ENCODE data around the gene MAGI2. TPM values are rescaled to one million over a fixed set of nuclear protein-coding genes. Genes with fewer than 3 reads are reported as not detected.

The MAGI2 gene
- polyA plus RNA-seq, 3 donors = 0.03 to 0.11 TPM; not detected in 1

DNA sequence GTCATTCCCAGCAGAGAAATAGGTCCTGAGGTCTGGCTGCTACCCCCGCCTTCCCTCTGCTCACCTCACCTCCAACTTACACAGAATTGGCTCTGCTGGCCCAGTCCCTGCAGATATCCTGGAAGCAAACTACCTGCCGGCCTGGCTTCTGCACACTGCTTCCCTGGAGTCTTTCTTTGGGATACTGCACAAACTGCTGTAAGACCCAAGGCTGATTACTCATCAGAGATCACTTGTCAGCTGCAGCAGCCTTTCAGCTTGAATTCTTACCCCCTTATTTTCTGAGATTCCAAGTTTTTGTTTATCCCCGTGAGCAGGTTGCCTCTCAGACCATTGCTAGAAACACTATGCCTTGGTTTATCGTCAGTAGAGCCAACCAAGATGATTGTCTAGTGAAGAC is 1228.5 kb downstream of the MAGI2 start:
- H3K4me1 Mint-ChIP-seq = no peaks in the 10 kb centered on the region
- no peaks in the 10 kb centered on the region for H3K79me2 ChIP-seq (ENCODE audit: insufficient read depth, low read length)

DNA sequence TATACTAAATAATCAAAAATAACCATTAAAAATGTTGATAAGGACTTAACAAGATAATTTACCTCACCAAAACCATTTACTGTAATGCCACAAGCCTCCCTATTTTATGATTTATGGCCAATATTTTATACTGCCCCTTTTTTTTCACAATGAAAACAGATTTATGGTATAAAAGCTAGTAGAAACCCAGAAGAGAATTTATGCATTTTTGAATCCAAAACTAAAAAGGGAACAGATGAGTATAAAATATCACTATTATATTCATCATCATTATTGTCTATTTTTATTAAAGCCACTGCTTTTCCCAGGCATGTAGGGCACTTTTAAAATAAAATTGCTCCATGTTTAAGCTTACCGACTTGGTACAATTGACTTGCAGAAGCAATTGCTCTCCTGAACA is 1229.9 kb downstream of the MAGI2 start:
- H3K4me1 ChIP-seq (ENCODE audit: control insufficient read depth in 1 of 2, insufficient read depth in 2 of 2, low read length in 2 of 2) = no peaks in the 10 kb centered on the region
- no peak overlapping the region for H3K9ac ChIP-seq (ENCODE audit: insufficient read depth, low read length, poor library complexity, severe bottlenecking)
- no peaks in the 10 kb centered on the region for H4K20me1 ChIP-seq (ENCODE audit: insufficient read depth, low read length)
- no peaks in the 10 kb centered on the region for H3K36me3 ChIP-seq (replicated peaks in 1 of 2; ENCODE audit: control insufficient read depth in 1 of 2, insufficient read depth in 2 of 2, low read length in 2 of 2)
- Mint-ChIP-seq H3K36me3 (no peaks in the 10 kb centered on the region), H3K27me3 (ENCODE audit: low read depth in 3 of 3) (peaks cover 0 to 4% (median 2%) of the 10 kb centered on the region in 3 donors), H3K9me3 (peaks cover 0 to 5% (median 0%) of the 10 kb centered on the region in 7 donors), H3K4me1 (no peaks in the 10 kb centered on the region), H3K4me3 (no peak overlapping the region), H3K27ac (no peak overlapping the region)
- no peak overlapping the region for H3K4me3 ChIP-seq (replicated peaks in 1 of 3; ENCODE audit: low read depth in 2 of 3, low read length in 3 of 3)
- H3K27me3 ChIP-seq (ENCODE audit: control insufficient read depth in 2 of 2, insufficient read depth in 2 of 2, low read length in 2 of 2) = no peaks in the 10 kb centered on the region
- H3K79me2 ChIP-seq (ENCODE audit: insufficient read depth, low read length) = no peaks in the 10 kb centered on the region
- H2AFZ ChIP-seq (ENCODE audit: insufficient read depth, low read depth, low read length, poor library complexity, severe bottlenecking) = no peak overlapping the region
- TF ChIP-seq, protein P1, sequence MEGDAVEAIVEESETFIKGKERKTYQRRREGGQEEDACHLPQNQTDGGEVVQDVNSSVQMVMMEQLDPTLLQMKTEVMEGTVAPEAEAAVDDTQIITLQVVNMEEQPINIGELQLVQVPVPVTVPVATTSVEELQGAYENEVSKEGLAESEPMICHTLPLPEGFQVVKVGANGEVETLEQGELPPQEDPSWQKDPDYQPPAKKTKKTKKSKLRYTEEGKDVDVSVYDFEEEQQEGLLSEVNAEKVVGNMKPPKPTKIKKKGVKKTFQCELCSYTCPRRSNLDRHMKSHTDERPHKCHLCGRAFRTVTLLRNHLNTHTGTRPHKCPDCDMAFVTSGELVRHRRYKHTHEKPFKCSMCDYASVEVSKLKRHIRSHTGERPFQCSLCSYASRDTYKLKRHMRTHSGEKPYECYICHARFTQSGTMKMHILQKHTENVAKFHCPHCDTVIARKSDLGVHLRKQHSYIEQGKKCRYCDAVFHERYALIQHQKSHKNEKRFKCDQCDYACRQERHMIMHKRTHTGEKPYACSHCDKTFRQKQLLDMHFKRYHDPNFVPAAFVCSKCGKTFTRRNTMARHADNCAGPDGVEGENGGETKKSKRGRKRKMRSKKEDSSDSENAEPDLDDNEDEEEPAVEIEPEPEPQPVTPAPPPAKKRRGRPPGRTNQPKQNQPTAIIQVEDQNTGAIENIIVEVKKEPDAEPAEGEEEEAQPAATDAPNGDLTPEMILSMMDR (IDR thresholded peaks at IDR 0.05) = no peak
- intact Hi-C loops (cut with micrococcal nuclease) = no loop called here
- no peak overlapping the region for H3K4me2 ChIP-seq (replicated peaks; ENCODE audit: extremely low read depth, low read length, poor library complexity, severe bottlenecking)
- 80% methylated on average over 1 of the region's 1 CpG for WGBS (ENCODE audit: insufficient coverage)
- no peak for DNase-seq
- no peak overlapping the region for H3K27ac ChIP-seq (ENCODE audit: low read depth in 1 of 2, low read length in 2 of 2)
- H3K9me3 ChIP-seq (replicated peaks in 1 of 2; ENCODE audit: control insufficient read depth in 1 of 2, insufficient read depth in 1 of 2, low read length in 2 of 2) = no peaks in the 10 kb centered on the region

More for the DNA sequence above, 1228.5 kb downstream of the MAGI2 start:
- Mint-ChIP-seq H3K27me3 (ENCODE audit: low read depth in 3 of 3) (peaks cover 0 to 2% (median 1%) of the 10 kb centered on the region in 3 donors), H3K36me3 (no peaks in the 10 kb centered on the region), H3K4me3 (no peak overlapping the region), H3K9me3 (peaks cover 0 to 5% (median 0%) of the 10 kb centered on the region in 7 donors), H3K27ac (no peak overlapping the region)
- Histone ChIP-seq H3K4me2 (replicated peaks; ENCODE audit: extremely low read depth, low read length, poor library complexity, severe bottlenecking) (no peak overlapping the region), H4K20me1 (ENCODE audit: insufficient read depth, low read length) (no peaks in the 10 kb centered on the region), H3K9ac (ENCODE audit: insufficient read depth, low read length, poor library complexity, severe bottlenecking) (no peak overlapping the region), H3K9me3 (replicated peaks in 1 of 2; ENCODE audit: control insufficient read depth in 1 of 2, insufficient read depth in 1 of 2, low read length in 2 of 2) (peaks cover 0 to 3% of the 10 kb centered on the region in 2 donors), H3K27me3 (ENCODE audit: control insufficient read depth in 2 of 2, insufficient read depth in 2 of 2, low read length in 2 of 2) (no peaks in the 10 kb centered on the region), H3K36me3 (replicated peaks in 1 of 2; ENCODE audit: control insufficient read depth in 1 of 2, insufficient read depth in 2 of 2, low read length in 2 of 2) (no peaks in the 10 kb centered on the region), H3K4me1 (ENCODE audit: control insufficient read depth in 1 of 2, insufficient read depth in 2 of 2, low read length in 2 of 2) (no peaks in the 10 kb centered on the region), H3K27ac (ENCODE audit: low read depth in 1 of 2, low read length in 2 of 2) (no peak overlapping the region), H3K4me3 (replicated peaks in 1 of 3; ENCODE audit: low read depth in 2 of 3, low read length in 3 of 3) (no peak overlapping the region), H2AFZ (ENCODE audit: insufficient read depth, low read depth, low read length, poor library complexity, severe bottlenecking) (no peak overlapping the region)
- TF ChIP-seq, protein P1 (IDR thresholded peaks at IDR 0.05) = no peak
- intact Hi-C loops (cut with micrococcal nuclease) = no loop called here
- DNase-seq = no peak
- 92% methylated on average over 2 of the region's 4 CpGs for WGBS (ENCODE audit: insufficient coverage)

Data from CD14-positive monocyte (primary cell).